Measurements from ENCODE around the gene MCF2.

- TF ChIP-seq CTCF (conservative IDR thresholded peaks at IDR 0.05; ENCODE audit: low read depth, low read length), result no peak
- TF ChIP-seq EZH2phosphoT487 (IDR thresholded peaks at IDR 0.05; ENCODE audit: borderline replicate concordance, low read length), result no peak
Observed at GRCh38 chrX:139647597-139647996, 60.4 kb downstream of the MCF2 start.

Measured in PC-3 (cell line).